NT2/D1 (cell line): ENCODE data around the gene GDF2.

Experiments
- SUZ12 ChIP-seq: IDR thresholded peaks from 2 replicates; pipeline ENCODE4 v1.6.1; 2011; ENCODE audit not compliant: insufficient read length, insufficient read depth; ENCODE audit errors: extremely low read depth
- YY1 ChIP-seq: IDR thresholded peaks from 2 replicates; pipeline ENCODE4 v1.6.1; 2011; ENCODE audit not compliant: insufficient read length, insufficient read depth
- ZNF274 ChIP-seq: IDR thresholded peaks from 2 replicates; pipeline ENCODE4 v1.6.1; 2011; ENCODE audit warnings: mild to moderate bottlenecking, low read depth, low read length

DNA sequence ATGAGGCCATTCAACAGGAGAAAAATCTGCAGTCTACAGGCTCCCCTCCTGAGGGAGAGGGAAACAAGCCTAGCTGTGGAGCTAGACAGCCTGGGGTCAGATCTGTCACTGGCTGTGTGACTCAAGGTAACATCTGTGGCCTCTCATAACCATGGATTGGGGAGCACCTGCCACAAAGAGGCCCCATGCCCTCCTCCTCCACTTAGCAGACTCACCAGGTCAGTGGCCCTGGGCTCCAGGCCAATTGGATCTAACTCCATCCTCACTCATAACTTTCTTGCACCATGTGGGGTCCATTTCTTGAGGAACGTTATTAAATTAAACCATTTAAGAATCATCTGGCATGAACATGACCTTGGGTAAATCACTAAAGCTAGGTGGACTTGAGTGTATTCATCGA, 20.4 kb upstream of the GDF2 start:
- TF ChIP-seq YY1 (no peak), SUZ12 (no peak), ZNF274 (no peak)
